PC-9 (cell line): ENCODE data around the gene STAMBP. TPM values are rescaled to one million over a fixed set of nuclear protein-coding genes. Genes with fewer than 3 reads are reported as not detected.

Source experiments
- BruUV-seq: library from RNA; stranded (reverse); fragments of 400-500 nt; replicated peaks from 2 replicates; lab custom pipeline; 2021; lab: Mats Ljungman, UMichigan
- CTCF ChIA-PET: fragments of 300-600 bp; sonication (Branson Sonifier 250); formaldehyde crosslinking; loops from one replicate; lab custom pipeline; 2022; ENCODE audit warnings: antibody characterized with exemption; lab: Charles Lee
- POLR2A ChIA-PET: fragments of 300-600 bp; sonication (Branson Sonifier 250); formaldehyde crosslinking; loops from one replicate; lab custom pipeline; 2022; ENCODE audit warnings: antibody characterized with exemption; ENCODE audit not compliant: unreplicated experiment; lab: Charles Lee
- DNase-seq, 2 experiments: peaks; one replicate each; pipeline versions ENCODE4 v3.0.0 to v3.0.0-alpha.2; 2015 to 2022; ENCODE audit warnings: mixed read lengths in 1 of 2
- H2AFZ ChIP-seq: fragments of 200-600 bp; sonication (generic); 2 replicates; pipeline ENCODE4 v1.8.1; 2017; ENCODE audit warnings: antibody characterized with exemption
- H3F3A ChIP-seq: fragments of 200-600 bp; sonication (generic); 2 replicates; pipeline ENCODE4 v1.8.1; 2017; ENCODE audit warnings: antibody characterized with exemption, mild to moderate bottlenecking, low read depth; ENCODE audit not compliant: insufficient read depth
- H3K27ac ChIP-seq: fragments of 200-600 bp; sonication (generic); 2 replicates; pipeline ENCODE4 v1.6.1; 2016; ENCODE audit warnings: mixed run types
- H3K27me3 ChIP-seq: fragments of 200-600 bp; sonication (generic); 2 replicates; pipeline ENCODE4 v1.6.1; 2016; ENCODE audit warnings: low read depth, mixed run types; ENCODE audit not compliant: insufficient read depth
- H3K36me3 ChIP-seq: fragments of 200-600 bp; sonication (generic); 2 replicates; pipeline ENCODE4 v1.6.1; 2016; ENCODE audit warnings: low read depth, mixed run types
- H3K4me1 ChIP-seq: fragments of 200-600 bp; sonication (generic); replicated peaks from 2 replicates; pipeline ENCODE4 v1.6.1; 2016; ENCODE audit warnings: mixed run types; ENCODE audit not compliant: insufficient read depth
- H3K4me2 ChIP-seq: fragments of 200-600 bp; sonication (generic); 2 replicates; pipeline ENCODE4 v1.6.1; 2017; ENCODE audit warnings: mixed run types
- H3K4me3 ChIP-seq: fragments of 200-600 bp; sonication (generic); 2 replicates; pipeline ENCODE4 v1.6.1; 2016; ENCODE audit warnings: mixed run types
- H3K79me2 ChIP-seq: fragments of 200-600 bp; sonication (generic); 2 replicates; pipeline ENCODE4 v1.6.1; 2017; ENCODE audit warnings: low read depth, mixed run types
- H3K9me2 ChIP-seq: fragments of 200-600 bp; sonication (generic); 2 replicates; pipeline ENCODE4 v1.8.1; 2017; ENCODE audit warnings: mild to moderate bottlenecking; ENCODE audit not compliant: insufficient read depth
- H3K9me3 ChIP-seq: fragments of 200-600 bp; sonication (generic); 2 replicates; pipeline ENCODE4 v1.8.1; 2016; ENCODE audit warnings: low read depth; ENCODE audit not compliant: insufficient read depth
- H4K20me1 ChIP-seq: fragments of 200-600 bp; sonication (generic); 2 replicates; pipeline ENCODE4 v1.8.1; 2017; ENCODE audit not compliant: insufficient read depth
- EZH2 ChIP-seq: fragments of 200-600 bp; sonication (generic); IDR thresholded peaks from 2 replicates; pipeline ENCODE4 v1.8.0; 2017; ENCODE audit warnings: antibody characterized with exemption, low read depth
- intact Hi-C: fragments of 100-400 bp; cut with micrococcal nuclease; formaldehyde crosslinking; loops from one replicate; pipeline ENCODE4 v1.10.0; 2022; ENCODE audit not compliant: unreplicated experiment
- total RNA-seq: library from RNA; stranded (reverse); gene quantifications from 2 replicates; pipeline ENCODE4 v1.2.3, GENCODE V29; 2021
- TF ChIP-seq, protein P1 (sequence below): fragments of 200-600 bp; sonication (generic); conservative IDR thresholded peaks from 2 replicates; pipeline ENCODE4 v1.6.1; 2017; ENCODE audit warnings: mixed run types, antibody characterized with exemption, mild to moderate bottlenecking, moderate library complexity

STAMBP gene
- total RNA-seq, 1 experiment from 2014 or later, result 52.2 TPM

DNA sequence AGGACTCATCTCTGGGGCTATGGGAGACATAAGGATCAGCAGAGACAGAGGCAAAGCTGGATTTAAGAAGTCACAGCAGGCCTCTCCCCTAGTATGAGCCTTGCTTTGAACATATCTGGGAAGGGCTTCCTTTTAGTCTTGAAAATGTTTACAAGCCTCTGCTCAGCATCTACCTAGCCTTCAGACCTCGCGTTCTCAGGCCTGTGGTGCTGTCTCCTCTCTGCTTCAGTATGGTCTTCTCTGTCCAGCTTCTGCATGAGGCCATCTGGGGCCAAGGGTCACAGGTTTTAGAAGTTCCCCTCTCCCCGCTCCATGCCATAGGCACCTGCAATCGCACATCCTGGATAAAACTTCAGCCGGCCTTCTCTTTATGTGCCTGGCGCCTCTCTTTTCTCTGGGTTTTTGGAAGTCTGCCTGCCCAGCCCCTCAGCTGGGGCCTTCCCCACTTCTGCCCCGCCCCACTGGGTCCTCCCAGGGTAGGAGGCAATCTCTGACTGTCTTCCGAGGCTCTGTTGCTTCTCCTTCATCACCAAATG lies 71.1 kb downstream of the STAMBP start:
- CTCF ChIA-PET, result no interaction called here
- no peak for DNase-seq
- intact Hi-C loops, result no loop called here

DNA sequence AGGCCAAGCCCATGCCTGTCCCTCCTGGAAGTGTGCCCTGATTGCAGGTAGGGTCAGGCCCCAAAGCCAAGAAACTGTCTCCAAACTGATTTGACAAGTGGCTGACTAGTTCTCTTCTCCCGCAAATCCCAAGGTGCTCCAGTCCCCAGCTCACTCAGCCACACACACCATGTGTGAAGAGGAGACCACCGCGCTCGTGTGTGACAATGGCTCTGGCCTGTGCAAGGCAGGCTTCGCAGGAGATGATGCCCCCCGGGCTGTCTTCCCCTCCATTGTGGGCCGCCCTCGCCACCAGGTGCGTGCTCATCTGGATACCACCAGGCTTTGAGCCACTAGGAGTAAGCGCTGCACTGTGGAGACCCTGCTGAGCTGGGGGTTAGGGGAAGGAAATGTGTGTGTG lies 72.4 kb downstream of the STAMBP start:
- no TSS peak for BruUV-seq
- POLR2A ChIA-PET, result no interaction called here
- no peak for DNase-seq
- Histone ChIP-seq H3K27me3 (no peaks in the 10 kb centered on the region), H3K79me2 (no peaks in the 10 kb centered on the region), H3K9me2 (no peaks in the 10 kb centered on the region; the same call in 1 of the 2 replicates), H3K4me3 (no peak overlapping the region), H3K36me3 (no peaks in the 10 kb centered on the region), H3F3A (no peaks in the 10 kb centered on the region; the same call in 1 of the 2 replicates), H2AFZ (no peak overlapping the region), H3K9me3 (no peaks in the 10 kb centered on the region), H3K4me1 (no peaks in the 10 kb centered on the region), H3K4me2 (no peak overlapping the region), H3K27ac (no peak overlapping the region), H4K20me1 (no peaks in the 10 kb centered on the region)
- TF ChIP-seq EZH2, result no peak
- TF ChIP-seq, protein P1, sequence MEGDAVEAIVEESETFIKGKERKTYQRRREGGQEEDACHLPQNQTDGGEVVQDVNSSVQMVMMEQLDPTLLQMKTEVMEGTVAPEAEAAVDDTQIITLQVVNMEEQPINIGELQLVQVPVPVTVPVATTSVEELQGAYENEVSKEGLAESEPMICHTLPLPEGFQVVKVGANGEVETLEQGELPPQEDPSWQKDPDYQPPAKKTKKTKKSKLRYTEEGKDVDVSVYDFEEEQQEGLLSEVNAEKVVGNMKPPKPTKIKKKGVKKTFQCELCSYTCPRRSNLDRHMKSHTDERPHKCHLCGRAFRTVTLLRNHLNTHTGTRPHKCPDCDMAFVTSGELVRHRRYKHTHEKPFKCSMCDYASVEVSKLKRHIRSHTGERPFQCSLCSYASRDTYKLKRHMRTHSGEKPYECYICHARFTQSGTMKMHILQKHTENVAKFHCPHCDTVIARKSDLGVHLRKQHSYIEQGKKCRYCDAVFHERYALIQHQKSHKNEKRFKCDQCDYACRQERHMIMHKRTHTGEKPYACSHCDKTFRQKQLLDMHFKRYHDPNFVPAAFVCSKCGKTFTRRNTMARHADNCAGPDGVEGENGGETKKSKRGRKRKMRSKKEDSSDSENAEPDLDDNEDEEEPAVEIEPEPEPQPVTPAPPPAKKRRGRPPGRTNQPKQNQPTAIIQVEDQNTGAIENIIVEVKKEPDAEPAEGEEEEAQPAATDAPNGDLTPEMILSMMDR, result no peak
- intact Hi-C loops, result no loop called here
- CTCF ChIA-PET, result no interaction called here

More for the DNA sequence above, 71.1 kb downstream of the STAMBP start:
- no peak overlapping the region for H2AFZ ChIP-seq
- no peaks in the 10 kb centered on the region; the same call in 1 of the 2 replicates for H3K9me2 ChIP-seq
- POLR2A ChIA-PET, result no interaction called here
- H3K4me2 ChIP-seq, result no peak overlapping the region
- H4K20me1 ChIP-seq, result no peaks in the 10 kb centered on the region
- no peaks in the 10 kb centered on the region for H3K27me3 ChIP-seq
- no peaks in the 10 kb centered on the region for H3K79me2 ChIP-seq
- H3K36me3 ChIP-seq, result no peaks in the 10 kb centered on the region
- no peaks in the 10 kb centered on the region for H3K9me3 ChIP-seq
- no peak overlapping the region for H3K27ac ChIP-seq
- no peaks in the 10 kb centered on the region for H3K4me1 ChIP-seq
- BruUV-seq, result no TSS peak
- TF ChIP-seq, protein P1, result no peak
- no peak for TF ChIP-seq EZH2
- no peaks in the 10 kb centered on the region for H3F3A ChIP-seq
- H3K4me3 ChIP-seq, result no peak overlapping the region

DNA sequence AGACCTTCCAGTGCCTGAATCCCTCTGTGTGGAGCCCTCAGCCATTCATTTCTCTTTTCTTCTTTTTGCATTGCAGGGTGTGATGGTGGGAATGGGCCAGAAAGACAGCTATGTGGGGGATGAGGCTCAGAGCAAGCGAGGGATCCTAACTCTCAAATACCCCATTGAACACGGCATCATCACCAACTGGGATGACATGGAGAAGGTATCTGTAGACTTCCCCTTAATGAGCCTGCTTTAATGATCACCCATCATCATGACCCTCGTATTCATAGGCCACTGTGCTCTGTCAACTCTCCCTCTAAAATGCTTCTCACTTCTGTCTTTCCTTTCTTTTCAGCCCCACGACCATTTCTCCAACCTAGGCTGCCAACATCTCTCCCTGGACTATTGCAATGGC lies 73.5 kb downstream of the STAMBP start:
- Histone ChIP-seq H3K9me3 (no peaks in the 10 kb centered on the region), H3K4me3 (no peak overlapping the region), H3F3A (no peaks in the 10 kb centered on the region; the same call in 1 of the 2 replicates), H4K20me1 (no peaks in the 10 kb centered on the region), H3K79me2 (no peaks in the 10 kb centered on the region), H3K36me3 (no peaks in the 10 kb centered on the region), H3K4me1 (no peaks in the 10 kb centered on the region), H3K4me2 (no peak overlapping the region), H3K9me2 (no peaks in the 10 kb centered on the region; the same call in 1 of the 2 replicates), H2AFZ (0 out of 2 replicates have a peak overlapping the region, but pooled peaks have one; percentile 43), H3K27ac (no peak overlapping the region), H3K27me3 (no peaks in the 10 kb centered on the region)
- DNase-seq, result no peak
- TF ChIP-seq, protein P1, result no peak
- no peak for TF ChIP-seq EZH2
- intact Hi-C loops, result no loop called here
- CTCF ChIA-PET, result no interaction called here
- POLR2A ChIA-PET, result interaction anchor here (0.7 kb wide), 1 partner anchor 8 kb away, joined by 3 read pairs; no protein-coding TSS in a partner anchor
- BruUV-seq, result no TSS peak
